ENCODE data around the gene SHANK2. TPM values are rescaled to one million over a fixed set of nuclear protein-coding genes. Genes with fewer than 3 reads are reported as not detected.
A peak's percentile ranks its signal among the peaks of the same experiment; 100 is the strongest.
"Not testable (repeated sequence)": the region's sequence is repeated elsewhere in the genome, so short reads cannot be mapped to it uniquely, and the experiment has no call there.

Gene SHANK2
- total RNA-seq, 1 donor from 2014 or later: 5.9 TPM

DNA sequence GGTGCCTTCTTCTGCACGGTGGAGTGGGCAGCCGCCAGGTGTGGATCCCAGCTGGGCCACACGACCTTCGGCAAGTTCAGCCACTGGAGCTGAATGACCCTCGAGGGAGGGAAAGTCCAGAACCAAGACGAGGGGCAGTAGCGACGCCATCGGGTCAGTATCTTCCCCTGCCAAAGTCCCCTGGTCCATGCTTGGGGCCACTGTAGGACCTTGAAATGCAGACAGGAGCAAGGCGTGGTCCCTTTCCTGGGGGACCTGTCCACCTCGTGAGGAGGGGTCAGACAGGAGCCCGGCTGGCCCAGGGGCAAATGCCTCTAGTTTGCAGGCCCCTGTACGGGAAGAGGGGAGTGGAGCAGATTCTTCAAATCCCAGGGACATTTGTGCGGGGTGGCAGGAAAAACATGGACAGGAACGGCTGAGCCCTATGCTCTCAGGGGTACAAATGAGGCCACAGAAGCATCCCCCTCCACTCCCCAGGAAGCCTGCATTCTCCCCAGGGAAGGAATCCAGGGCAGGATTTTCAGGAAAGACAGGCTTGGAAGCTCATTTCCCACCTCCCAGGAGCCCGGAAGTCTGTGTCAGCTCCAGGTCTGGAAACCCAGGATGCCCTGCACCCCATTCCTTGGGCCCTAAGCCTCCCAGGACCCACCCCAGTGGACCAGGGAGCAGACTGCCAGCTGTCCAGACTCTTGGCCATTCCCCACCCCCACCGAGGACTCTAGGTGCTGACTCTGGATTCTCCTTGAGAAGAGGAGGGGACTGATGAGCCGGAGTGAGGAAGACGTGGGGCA, 6.6 kb downstream of the SHANK2 start:
- no peak for DNase-seq

GRCh38 chr11:71244116-71244810, 8.1 kb downstream of the SHANK2 start:
- DNase-seq: no peak

GRCh38 chr11:71242391-71242790, 10.0 kb downstream of the SHANK2 start:
- DNase-seq: no peak

DNA sequence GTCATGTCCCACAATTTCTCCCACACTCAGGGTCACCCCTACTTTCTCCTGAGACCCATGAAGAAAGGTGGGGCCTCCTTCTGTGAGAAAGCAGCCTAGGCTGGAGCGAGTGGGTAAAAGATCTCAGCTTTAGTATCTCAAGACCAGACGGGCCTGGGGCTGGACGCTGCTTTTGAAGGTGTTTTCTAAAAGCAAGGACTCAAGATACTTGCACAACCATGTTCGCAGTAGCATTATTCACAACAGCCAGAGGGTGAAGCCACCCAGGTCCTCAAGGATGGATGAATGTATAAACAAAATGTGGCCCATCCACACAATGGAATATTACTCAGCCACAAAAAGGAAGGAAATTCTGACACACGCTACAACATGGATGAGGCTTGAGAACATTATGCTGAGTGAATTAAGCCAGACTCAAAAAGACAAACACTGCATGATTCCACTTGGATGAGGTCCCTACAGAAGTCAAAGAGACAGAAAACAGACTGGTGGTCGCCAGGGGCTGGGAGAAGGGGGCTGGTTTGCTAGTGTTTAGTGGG, 10.6 kb downstream of the SHANK2 start:
- DNase-seq: no peak

GRCh38 chr11:71240865-71241691, 11.3 kb downstream of the SHANK2 start:
- DNase-seq: peak; percentile 85

GRCh38 chr11:71240061-71240690, 12.2 kb downstream of the SHANK2 start:
- no peak for DNase-seq

GRCh38 chr11:71239581-71239980, 12.8 kb downstream of the SHANK2 start:
- DNase-seq: no peak

DNA sequence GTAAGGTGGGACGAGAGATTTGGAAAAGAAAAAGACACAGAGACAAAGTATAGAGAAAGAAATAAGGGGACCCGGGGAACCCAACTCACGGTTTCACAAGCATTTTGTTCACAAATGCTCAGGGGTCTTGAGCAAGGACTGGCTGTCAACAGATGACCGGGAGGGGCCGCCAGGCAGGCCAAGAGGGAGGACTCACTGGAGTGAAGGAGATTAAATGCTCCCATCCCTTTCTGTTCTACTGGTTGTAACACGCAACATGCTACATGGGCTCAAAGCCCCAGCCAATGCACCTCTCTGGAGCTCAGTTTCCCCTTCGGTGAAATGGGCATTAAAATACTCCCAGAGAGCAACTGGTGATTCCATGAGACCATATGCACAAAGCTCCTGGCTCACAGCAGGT, 13.4 kb downstream of the SHANK2 start:
- DNase-seq: no peak

GRCh38 chr11:71238285-71238875, 14.0 kb downstream of the SHANK2 start:
- no peak for DNase-seq

DNA sequence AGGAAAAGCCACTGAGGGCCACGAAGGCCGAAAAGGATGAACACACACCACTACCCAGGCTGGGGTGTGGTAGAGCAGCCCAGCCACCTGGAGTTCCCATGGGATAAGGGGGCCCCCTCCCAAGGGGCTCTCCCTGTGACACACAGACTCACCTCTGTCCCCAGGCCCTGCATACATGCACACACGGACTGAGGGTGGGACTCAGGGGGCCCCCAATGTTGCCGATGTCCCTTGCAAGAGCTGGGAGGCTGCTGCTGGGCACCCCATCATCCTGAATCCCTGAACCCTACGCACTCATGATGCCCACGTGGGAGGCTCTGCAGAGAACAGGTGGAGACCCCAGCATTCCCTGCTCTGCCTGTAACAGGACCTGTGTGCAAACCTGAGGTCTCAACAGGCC, 14.5 kb downstream of the SHANK2 start:
- no peak for DNase-seq

DNA sequence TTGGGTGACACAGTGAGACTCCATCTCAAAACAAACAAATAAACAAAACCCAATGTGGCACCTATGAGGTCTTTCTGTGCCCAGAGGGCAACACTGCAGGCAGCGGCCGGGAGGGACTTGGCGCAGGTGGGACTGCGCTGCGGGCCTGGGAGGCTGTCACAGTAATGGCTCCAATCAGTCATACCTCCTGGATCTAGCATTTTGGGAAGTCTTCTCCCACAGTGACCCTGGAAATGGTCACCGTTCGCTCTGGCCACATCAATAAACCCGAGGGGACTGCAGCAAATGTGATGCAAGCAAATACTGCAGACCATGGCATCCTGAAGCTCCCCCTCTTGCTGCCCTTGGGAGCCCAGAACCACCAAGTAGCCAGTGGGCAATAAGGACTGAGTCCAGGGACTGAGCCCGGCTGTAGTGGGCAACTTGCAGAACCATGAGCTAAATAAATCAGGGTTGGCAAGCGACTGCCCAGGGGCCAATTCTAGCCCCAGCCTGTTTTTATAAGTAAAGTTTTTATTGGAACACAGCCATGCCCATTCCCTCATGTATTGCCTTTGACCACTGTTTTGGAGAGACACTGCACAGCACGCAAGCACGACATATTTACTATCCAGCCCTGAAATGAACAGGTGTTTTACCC, 15.4 kb downstream of the SHANK2 start:
- no peak for DNase-seq

- DNase-seq: no peak
Observed at GRCh38 chr11:71235719-71236118, 16.7 kb downstream of the SHANK2 start.

GRCh38 chr11:71233896-71234852, 18.2 kb downstream of the SHANK2 start:
- not testable (repeated sequence) for DNase-seq

DNA sequence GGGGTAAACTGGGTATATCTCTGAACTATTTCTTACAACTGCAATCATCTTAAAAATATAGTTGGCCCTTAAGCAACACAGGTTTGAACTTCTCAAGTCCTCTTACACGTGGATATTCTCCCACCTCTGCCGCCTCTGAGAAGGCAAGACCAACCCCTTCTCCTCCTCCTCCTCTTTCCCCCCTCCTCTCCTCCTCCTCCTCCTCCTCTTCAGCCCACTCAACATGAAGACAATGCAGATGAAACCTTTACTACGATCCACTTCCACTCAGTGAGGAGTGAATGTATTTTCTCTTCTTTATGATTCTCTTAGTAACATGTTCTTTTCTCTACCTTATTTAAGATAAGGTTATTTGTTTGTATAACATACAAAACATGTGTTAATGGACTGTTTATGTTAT, 20.0 kb downstream of the SHANK2 start:
- DNase-seq: no peak

DNA sequence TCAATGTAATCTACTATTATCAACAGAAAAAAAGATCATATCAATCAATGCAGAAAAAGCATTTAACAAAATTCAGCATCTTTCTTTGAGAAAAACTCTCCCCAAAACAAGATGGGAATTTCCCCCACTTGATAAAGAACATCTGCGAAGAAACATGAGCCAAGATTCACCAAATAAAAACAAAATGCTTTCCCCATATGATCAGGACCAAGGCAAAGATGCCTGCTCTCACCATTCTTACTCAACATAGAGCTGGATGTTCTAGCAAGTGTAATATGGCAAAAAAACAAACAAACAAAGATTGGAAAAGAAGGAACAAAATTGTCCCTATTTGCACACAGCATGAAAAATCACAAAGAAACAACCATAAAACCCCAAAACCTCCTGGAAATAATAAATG, 23.4 kb downstream of the SHANK2 start:
- DNase-seq: no peak

DNA sequence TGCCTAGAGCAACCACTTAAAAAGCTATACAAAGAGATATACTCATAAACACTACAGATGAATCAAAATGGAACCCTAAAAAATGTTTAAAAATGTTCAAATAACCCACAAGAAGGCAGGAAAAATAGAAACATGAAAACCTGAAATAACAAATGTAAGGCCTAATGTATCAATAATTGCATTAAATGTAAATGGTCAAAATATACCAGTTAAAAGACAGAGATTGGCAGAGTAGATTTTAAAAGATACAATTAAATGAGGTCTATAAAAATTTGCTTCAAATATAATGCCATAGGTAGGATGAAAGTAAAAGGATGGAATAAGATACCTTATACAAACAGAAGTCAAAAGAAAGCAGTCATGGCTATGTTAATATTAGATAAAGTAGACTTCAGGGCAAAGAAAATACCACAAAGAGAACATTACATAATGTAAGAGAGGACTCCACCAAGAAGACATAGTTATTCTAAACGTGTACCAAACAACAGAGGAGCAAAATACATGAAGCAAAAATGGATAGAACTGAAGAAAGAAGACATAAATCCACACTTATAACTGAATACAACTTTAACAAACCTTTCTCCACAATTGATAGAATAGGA, 25.2 kb downstream of the SHANK2 start:
- no peak for DNase-seq

DNA sequence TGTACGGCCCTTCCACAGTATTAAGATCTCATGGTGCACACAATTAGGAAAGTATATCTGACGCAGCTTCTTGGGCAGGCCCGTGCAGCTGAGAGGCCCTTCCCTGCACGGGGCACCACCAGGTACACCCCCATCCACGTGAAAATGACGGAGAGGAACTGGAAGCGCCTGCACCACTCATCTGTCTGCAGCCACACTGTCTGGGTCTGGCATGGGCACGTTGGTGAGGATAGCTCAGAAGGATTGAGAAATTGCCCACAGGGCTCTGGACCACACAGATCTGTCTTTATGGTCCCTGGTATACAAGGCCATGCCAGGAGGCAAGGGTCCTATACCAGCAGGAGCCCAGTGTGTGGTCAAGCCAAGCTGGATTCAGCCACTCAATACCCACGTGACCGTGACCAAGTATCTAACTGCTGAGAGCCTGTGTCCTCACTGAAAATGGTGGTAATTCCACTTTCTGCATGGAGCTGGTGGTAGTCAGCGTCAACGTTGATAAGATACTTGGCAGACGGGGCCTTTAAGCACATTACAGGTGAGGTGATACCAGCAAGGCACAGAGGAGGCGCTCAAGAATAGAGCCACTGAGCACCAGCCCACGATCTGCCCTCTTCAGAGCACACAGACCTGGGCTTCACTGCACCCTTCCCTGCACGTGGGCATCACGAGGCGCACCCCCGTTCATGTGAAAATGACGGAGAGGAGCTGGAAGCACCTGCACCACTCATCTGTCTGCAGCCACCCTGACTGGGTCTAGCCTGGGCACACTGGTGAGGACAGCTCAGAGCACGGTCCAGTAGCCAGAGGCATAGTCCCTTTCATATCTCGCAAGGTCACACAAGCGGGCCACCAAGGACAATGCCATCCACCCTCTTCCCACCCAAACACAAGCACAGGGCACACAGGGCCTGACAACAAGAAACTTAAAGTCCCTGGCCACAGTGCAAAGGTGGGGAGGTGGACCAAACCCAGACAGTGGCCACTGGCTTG, 28.4 kb downstream of the SHANK2 start:
- DNase-seq: no peak

GRCh38 chr11:71223081-71223405, 29.3 kb downstream of the SHANK2 start:
- DNase-seq: no peak
